Stimulated activated memory B cell treated with anti-CD40 and anti-IgM and Interleukin-4, amounts not matched to agents 10 μg/mL and 1 μg/mL and 100 μg/mL, for 72 hours (primary cell): Measurements from ENCODE around the gene SGPL1.

Source experiments
- ATAC-seq: fragments of 150-1000 bp; cut with Tn5 transposase; 2 replicates; pipeline ENCODE4 v1.10.0; 2021
- H3K27ac Mint-ChIP-seq: one replicate; pipeline ENCODE4 v1.8.0; 2022; ENCODE audit warnings: mild to moderate bottlenecking, mixed read lengths
- H3K27me3 Mint-ChIP-seq: one replicate; pipeline ENCODE4 v1.8.0; 2022; ENCODE audit warnings: mixed read lengths
- H3K36me3 Mint-ChIP-seq: one replicate; pipeline ENCODE4 v1.8.0; 2022; ENCODE audit warnings: mixed read lengths
- H3K4me1 Mint-ChIP-seq: one replicate; pipeline ENCODE4 v1.8.0; 2022; ENCODE audit warnings: mixed read lengths
- H3K4me3 Mint-ChIP-seq: one replicate; pipeline ENCODE4 v1.8.0; 2022; ENCODE audit warnings: mild to moderate bottlenecking, moderate library complexity, mixed read lengths
- H3K9me3 Mint-ChIP-seq: one replicate; pipeline ENCODE4 v1.8.0; 2022; ENCODE audit warnings: mixed read lengths

The SGPL1 gene

GRCh38 chr10:70906953-70907636 is 91.3 kb downstream of the SGPL1 start:
- H3K9me3 Mint-ChIP-seq = peaks cover 3% of the 10 kb centered on the region
- no peak overlapping the region for H3K27ac Mint-ChIP-seq
- H3K4me1 Mint-ChIP-seq = no peaks in the 10 kb centered on the region
- H3K36me3 Mint-ChIP-seq = no peaks in the 10 kb centered on the region
- H3K27me3 Mint-ChIP-seq = peaks cover 32% of the 10 kb centered on the region
- no peak overlapping the region for H3K4me3 Mint-ChIP-seq
- ATAC-seq = no peak

GRCh38 chr10:70907637-70908405 is 92.1 kb downstream of the SGPL1 start:
- Mint-ChIP-seq H3K36me3 (no peaks in the 10 kb centered on the region), H3K4me1 (no peaks in the 10 kb centered on the region), H3K27ac (no peak overlapping the region), H3K9me3 (peaks cover 3% of the 10 kb centered on the region), H3K4me3 (no peak overlapping the region), H3K27me3 (peaks cover 37% of the 10 kb centered on the region)
- no peak for ATAC-seq

GRCh38 chr10:70908406-70909296 is 92.9 kb downstream of the SGPL1 start:
- H3K36me3 Mint-ChIP-seq = no peaks in the 10 kb centered on the region
- no peaks in the 10 kb centered on the region for H3K4me1 Mint-ChIP-seq
- no peak overlapping the region for H3K27ac Mint-ChIP-seq
- H3K9me3 Mint-ChIP-seq = peaks cover 3% of the 10 kb centered on the region
- no peak overlapping the region for H3K4me3 Mint-ChIP-seq
- ATAC-seq = no peak
- peaks cover 37% of the 10 kb centered on the region for H3K27me3 Mint-ChIP-seq

GRCh38 chr10:70909326-70909935 is 93.7 kb downstream of the SGPL1 start:
- Mint-ChIP-seq H3K27me3 (peaks cover 41% of the 10 kb centered on the region), H3K4me1 (no peaks in the 10 kb centered on the region), H3K9me3 (peaks cover 3% of the 10 kb centered on the region), H3K36me3 (no peaks in the 10 kb centered on the region), H3K4me3 (no peak overlapping the region), H3K27ac (no peak overlapping the region)
- no peak for ATAC-seq

- H3K9me3 Mint-ChIP-seq = peaks cover 3% of the 10 kb centered on the region
- peaks cover 46% of the 10 kb centered on the region for H3K27me3 Mint-ChIP-seq
- H3K4me3 Mint-ChIP-seq = no peak overlapping the region
- no peak for ATAC-seq
- no peaks in the 10 kb centered on the region for H3K4me1 Mint-ChIP-seq
- no peaks in the 10 kb centered on the region for H3K36me3 Mint-ChIP-seq
- H3K27ac Mint-ChIP-seq = no peak overlapping the region
These were observed 95.0 kb downstream of the SGPL1 start for GRCh38 chr10:70910486-70911341.

- H3K27ac Mint-ChIP-seq = no peak overlapping the region
- H3K4me1 Mint-ChIP-seq = no peaks in the 10 kb centered on the region
- no peaks in the 10 kb centered on the region for H3K36me3 Mint-ChIP-seq
- H3K27me3 Mint-ChIP-seq = peaks cover 50% of the 10 kb centered on the region
- ATAC-seq = no peak
- H3K4me3 Mint-ChIP-seq = no peak overlapping the region
- peaks cover 3% of the 10 kb centered on the region for H3K9me3 Mint-ChIP-seq
These were observed 95.6 kb downstream of the SGPL1 start for GRCh38 chr10:70911386-70911785.

- no peaks in the 10 kb centered on the region for H3K4me1 Mint-ChIP-seq
- H3K4me3 Mint-ChIP-seq = no peak overlapping the region
- ATAC-seq = no peak
- peaks cover 3% of the 10 kb centered on the region for H3K9me3 Mint-ChIP-seq
- peaks cover 50% of the 10 kb centered on the region for H3K27me3 Mint-ChIP-seq
- no peaks in the 10 kb centered on the region for H3K36me3 Mint-ChIP-seq
- H3K27ac Mint-ChIP-seq = no peak overlapping the region
These were observed 96.8 kb downstream of the SGPL1 start for GRCh38 chr10:70912556-70912955.

- peaks cover 50% of the 10 kb centered on the region for H3K27me3 Mint-ChIP-seq
- H3K9me3 Mint-ChIP-seq = peaks cover 3% of the 10 kb centered on the region
- no peaks in the 10 kb centered on the region for H3K4me1 Mint-ChIP-seq
- H3K27ac Mint-ChIP-seq = no peak overlapping the region
- no peak for ATAC-seq
- no peak overlapping the region for H3K4me3 Mint-ChIP-seq
- H3K36me3 Mint-ChIP-seq = no peaks in the 10 kb centered on the region
These were observed 97.6 kb downstream of the SGPL1 start for GRCh38 chr10:70913191-70913892.

- H3K4me1 Mint-ChIP-seq = no peaks in the 10 kb centered on the region
- ATAC-seq = no peak
- peaks cover 46% of the 10 kb centered on the region for H3K27me3 Mint-ChIP-seq
- no peak overlapping the region for H3K27ac Mint-ChIP-seq
- H3K9me3 Mint-ChIP-seq = peaks cover 3% of the 10 kb centered on the region
- H3K36me3 Mint-ChIP-seq = no peaks in the 10 kb centered on the region
- H3K4me3 Mint-ChIP-seq = no peak overlapping the region
These were observed 98.1 kb downstream of the SGPL1 start for GRCh38 chr10:70913893-70914240.

- H3K4me1 Mint-ChIP-seq = no peaks in the 10 kb centered on the region
- H3K27ac Mint-ChIP-seq = no peak overlapping the region
- H3K36me3 Mint-ChIP-seq = no peaks in the 10 kb centered on the region
- no peak overlapping the region for H3K4me3 Mint-ChIP-seq
- H3K9me3 Mint-ChIP-seq = peaks cover 3% of the 10 kb centered on the region
- ATAC-seq = no peak
- peaks cover 42% of the 10 kb centered on the region for H3K27me3 Mint-ChIP-seq
These were observed 98.6 kb downstream of the SGPL1 start for GRCh38 chr10:70914316-70914864.

- H3K36me3 Mint-ChIP-seq = no peaks in the 10 kb centered on the region
- H3K4me3 Mint-ChIP-seq = no peak overlapping the region
- no peak for ATAC-seq
- peaks cover 42% of the 10 kb centered on the region for H3K27me3 Mint-ChIP-seq
- no peaks in the 10 kb centered on the region for H3K4me1 Mint-ChIP-seq
- H3K9me3 Mint-ChIP-seq = peaks cover 3% of the 10 kb centered on the region
- no peak overlapping the region for H3K27ac Mint-ChIP-seq
These were observed 99.5 kb downstream of the SGPL1 start for GRCh38 chr10:70915206-70915605.

GRCh38 chr10:70915806-70916205 is 100.1 kb downstream of the SGPL1 start:
- peaks cover 44% of the 10 kb centered on the region for H3K27me3 Mint-ChIP-seq
- H3K27ac Mint-ChIP-seq = no peak overlapping the region
- no peaks in the 10 kb centered on the region for H3K36me3 Mint-ChIP-seq
- no peak for ATAC-seq
- no peak overlapping the region for H3K4me3 Mint-ChIP-seq
- peaks cover 3% of the 10 kb centered on the region for H3K9me3 Mint-ChIP-seq
- no peaks in the 10 kb centered on the region for H3K4me1 Mint-ChIP-seq

GRCh38 chr10:70916241-70916640 is 100.5 kb downstream of the SGPL1 start:
- peaks cover 3% of the 10 kb centered on the region for H3K9me3 Mint-ChIP-seq
- H3K4me1 Mint-ChIP-seq = no peaks in the 10 kb centered on the region
- ATAC-seq = no peak
- H3K4me3 Mint-ChIP-seq = no peak overlapping the region
- no peak overlapping the region for H3K27ac Mint-ChIP-seq
- H3K27me3 Mint-ChIP-seq = peaks cover 49% of the 10 kb centered on the region
- no peaks in the 10 kb centered on the region for H3K36me3 Mint-ChIP-seq

- no peaks in the 10 kb centered on the region for H3K36me3 Mint-ChIP-seq
- H3K27me3 Mint-ChIP-seq = peaks cover 51% of the 10 kb centered on the region
- H3K4me1 Mint-ChIP-seq = no peaks in the 10 kb centered on the region
- H3K9me3 Mint-ChIP-seq = no peaks in the 10 kb centered on the region
- H3K4me3 Mint-ChIP-seq = no peak overlapping the region
- no peak for ATAC-seq
- H3K27ac Mint-ChIP-seq = no peak overlapping the region
These were observed 101.5 kb downstream of the SGPL1 start for GRCh38 chr10:70917226-70917625.
